ENCODE data around the gene CSK. TPM values are rescaled to one million over a fixed set of nuclear protein-coding genes. Genes with fewer than 3 reads are reported as not detected.

The CSK gene
- total RNA-seq, 4 donors from 2014 or later, result 37.6 to 47.3 (median 45.4) TPM

GRCh38 chr15:74794248-74794969 is 12.5 kb downstream of the CSK start:
- 74% methylated on average over 6 of the region's 9 CpGs for WGBS, 2 donors
- intact Hi-C loops (cut with DNase I; ENCODE audit: low total_unique reads), result no loop called here
- no peak for TF ChIP-seq POLR2A (IDR thresholded peaks at IDR 0.05)
- no peak for DNase-seq (ENCODE audit: low spot score in 2 of 2)
- H3K4me3 ChIP-seq (ENCODE audit: low read depth, poor library complexity, severe bottlenecking), result no peak overlapping the region

- H3K4me3 ChIP-seq (ENCODE audit: low read depth, poor library complexity, severe bottlenecking), result no peak overlapping the region
- 88 to 94% methylated on average over 9 of the region's 9 CpGs for WGBS, 2 donors
- TF ChIP-seq CTCF (IDR thresholded peaks at IDR 0.05), result no peak
- no peak for TF ChIP-seq POLR2A (IDR thresholded peaks at IDR 0.05)
- no peak for DNase-seq (ENCODE audit: low spot score in 2 of 2)
- intact Hi-C loops (cut with DNase I; ENCODE audit: low total_unique reads), result no loop called here
Observed at GRCh38 chr15:74794970-74795349, 13.1 kb downstream of the CSK start.

- TF ChIP-seq POLR2A (IDR thresholded peaks at IDR 0.05) (no peak), CTCF (IDR thresholded peaks at IDR 0.05) (no peak)
- 90 to 92% methylated on average over 14 of the region's 14 CpGs for WGBS, 2 donors
- DNase-seq (ENCODE audit: low spot score in 2 of 2), result no peak
- no peak overlapping the region for H3K4me3 ChIP-seq (ENCODE audit: low read depth, poor library complexity, severe bottlenecking)
- intact Hi-C loops (cut with DNase I; ENCODE audit: low total_unique reads), result no loop called here
Observed at GRCh38 chr15:74795966-74796625, 14.2 kb downstream of the CSK start.

GRCh38 chr15:74798388-74799254 is 16.7 kb downstream of the CSK start:
- no peak for DNase-seq (ENCODE audit: low spot score in 2 of 2)
- H3K4me3 ChIP-seq (ENCODE audit: low read depth, poor library complexity, severe bottlenecking), result no peak overlapping the region
- TF ChIP-seq CTCF (IDR thresholded peaks at IDR 0.05) (no peak), POLR2A (IDR thresholded peaks at IDR 0.05) (no peak)
- intact Hi-C loops (cut with DNase I; ENCODE audit: low total_unique reads), result no loop called here
- WGBS, 2 donors, result 85 to 92% methylated on average over 19 to 22 of the region's 25 CpGs

- WGBS, 2 donors, result 58 to 69% methylated on average over 10 to 14 of the region's 16 CpGs
- TF ChIP-seq CTCF (IDR thresholded peaks at IDR 0.05), result no peak
- no peak for TF ChIP-seq POLR2A (IDR thresholded peaks at IDR 0.05)
- no peak for DNase-seq (ENCODE audit: low spot score in 2 of 2)
- intact Hi-C loops (cut with DNase I; ENCODE audit: low total_unique reads), result no loop called here
- H3K4me3 ChIP-seq (ENCODE audit: low read depth, poor library complexity, severe bottlenecking), result no peak overlapping the region
Observed at GRCh38 chr15:74799255-74799855, 17.5 kb downstream of the CSK start.
